GM21576 (cell line): ENCODE data around the gene TIMP3.

ENCODE experiments used
- ATAC-seq: cut with Tn5 transposase; IDR thresholded peaks from one replicate; pipeline ENCODE4 v1.9.1; 2021; ENCODE audit warnings: mild to moderate bottlenecking, moderate library complexity; ENCODE audit not compliant: unreplicated experiment

Gene TIMP3

DNA sequence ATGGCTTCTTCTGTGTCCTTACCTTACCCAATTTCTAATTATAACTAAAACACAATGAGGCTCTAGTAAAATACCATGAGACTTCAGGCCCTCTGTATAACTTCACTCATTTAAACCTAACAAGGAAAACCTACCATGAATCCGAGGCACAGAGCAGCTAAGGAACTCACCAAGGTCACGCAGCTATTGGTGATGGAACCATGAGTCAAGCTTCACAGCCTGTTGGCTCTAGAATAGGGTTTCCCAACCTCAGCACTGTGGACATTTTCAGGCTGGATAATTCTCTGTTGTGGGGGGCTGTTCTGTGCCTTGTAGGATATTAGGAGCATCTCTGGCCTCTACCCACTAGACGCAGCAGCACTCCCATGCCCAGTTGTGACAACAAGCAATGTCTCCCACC lies 75.7 kb downstream of the TIMP3 start:
- ATAC-seq, result no peak

DNA sequence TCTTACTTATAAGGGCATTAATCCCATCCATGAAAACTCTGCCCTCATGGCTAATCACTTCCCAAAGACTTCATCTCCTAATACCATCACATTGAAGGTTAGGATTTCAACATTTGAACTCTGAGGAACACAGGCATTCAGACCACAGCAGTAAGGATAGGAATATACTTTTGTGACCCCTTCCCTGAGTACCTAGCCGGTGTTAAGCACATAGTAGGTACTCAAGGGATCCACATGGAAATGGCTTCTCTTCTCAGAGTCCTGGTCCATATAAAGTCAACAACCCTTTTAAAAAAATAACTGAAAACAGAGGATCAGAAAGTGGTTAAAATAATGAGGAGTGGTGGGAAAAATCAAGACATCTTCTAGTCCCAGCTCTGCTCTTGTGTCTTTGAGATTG lies 78.0 kb downstream of the TIMP3 start:
- no peak for ATAC-seq

DNA sequence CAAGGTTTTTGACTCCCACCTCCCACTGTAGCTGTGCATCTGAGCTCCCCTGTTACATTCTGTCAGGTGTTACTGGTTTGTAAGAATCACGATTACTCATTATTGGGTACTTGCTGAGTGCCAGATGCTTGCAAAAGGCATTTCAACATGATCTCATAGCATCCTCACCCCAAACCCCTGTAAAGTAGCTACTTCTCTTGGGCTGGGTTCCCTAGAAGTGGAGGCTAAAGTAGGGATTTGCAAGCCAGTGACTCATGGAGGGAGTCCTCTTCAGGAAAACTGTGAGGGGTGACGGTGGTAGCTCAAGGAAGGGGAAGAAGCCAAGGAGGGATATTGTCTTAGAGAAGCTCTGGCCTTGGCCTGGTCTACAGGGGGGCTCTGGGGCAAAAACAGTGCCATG lies 78.6 kb downstream of the TIMP3 start:
- ATAC-seq, result no peak

DNA sequence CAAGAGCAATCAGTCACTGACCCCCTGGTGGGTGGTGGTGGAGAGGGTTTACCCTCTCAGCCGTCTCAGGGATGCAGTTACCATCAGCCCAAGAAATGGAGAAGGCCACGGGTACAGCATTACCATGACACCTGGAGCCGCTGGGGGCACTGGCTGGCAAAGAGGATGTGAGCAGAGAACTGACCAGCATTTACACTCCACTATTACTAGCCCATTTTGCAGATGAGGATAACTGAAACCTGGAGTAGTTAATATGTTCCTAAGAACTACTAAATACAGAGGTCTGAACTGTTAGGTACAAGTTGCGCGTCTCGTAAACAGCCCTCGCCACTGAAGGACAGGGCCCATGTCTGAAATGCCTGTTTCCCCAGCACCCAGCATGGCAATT lies 79.0 kb downstream of the TIMP3 start:
- ATAC-seq, result no peak

DNA sequence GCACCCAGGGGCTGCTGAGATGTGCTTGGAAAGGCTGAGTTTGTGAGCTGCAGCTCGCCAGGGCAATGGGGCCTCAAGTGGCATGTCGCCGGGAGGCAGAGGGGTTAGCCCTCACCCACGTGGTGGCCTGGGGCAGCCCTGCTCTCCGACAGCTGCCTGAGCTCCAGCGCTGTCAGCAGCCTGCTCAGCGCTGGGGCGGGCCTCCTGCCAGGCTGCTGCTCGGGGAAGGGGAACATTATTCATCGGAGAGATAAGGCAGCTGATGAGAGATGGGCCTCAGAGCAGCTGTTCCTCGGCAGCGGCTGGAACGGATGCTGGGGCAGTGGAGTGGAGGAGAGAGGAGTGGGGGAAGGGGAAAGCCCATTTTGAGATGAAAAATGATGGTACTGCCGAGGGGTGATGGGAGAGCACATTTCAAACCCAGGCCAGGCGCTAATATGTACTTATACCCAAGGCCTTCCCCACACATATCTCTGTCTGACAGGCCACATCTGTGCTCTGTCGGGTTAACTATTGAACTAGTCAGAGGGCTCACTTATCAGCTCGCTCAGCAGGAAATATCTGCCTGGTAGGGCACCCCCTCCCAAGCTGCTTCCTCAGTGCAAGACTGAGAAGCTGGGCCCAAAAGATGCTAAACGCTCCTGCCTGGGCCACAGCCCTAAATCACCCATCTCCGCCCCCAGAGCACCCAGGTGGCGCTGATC lies 79.5 kb downstream of the TIMP3 start:
- ATAC-seq, result no peak

DNA sequence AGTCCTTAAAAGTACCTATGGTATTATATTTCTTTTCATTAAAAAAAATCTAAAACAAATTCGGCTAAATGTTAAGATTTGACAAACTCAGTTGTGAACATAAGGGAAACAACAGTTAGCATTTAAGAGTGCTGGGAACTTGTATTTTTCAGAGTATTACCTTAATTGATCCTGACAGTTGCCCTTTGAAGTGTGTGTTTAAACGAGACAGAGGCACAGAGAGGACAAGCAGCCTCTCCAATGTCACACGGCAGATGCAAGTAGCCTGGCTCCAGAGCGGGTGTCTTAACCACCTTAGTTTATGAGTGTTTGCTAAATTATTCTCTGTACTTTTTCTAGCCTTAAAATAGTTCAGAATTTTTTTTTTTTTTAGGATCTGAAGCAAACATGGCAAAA lies 80.9 kb downstream of the TIMP3 start:
- no peak for ATAC-seq

DNA sequence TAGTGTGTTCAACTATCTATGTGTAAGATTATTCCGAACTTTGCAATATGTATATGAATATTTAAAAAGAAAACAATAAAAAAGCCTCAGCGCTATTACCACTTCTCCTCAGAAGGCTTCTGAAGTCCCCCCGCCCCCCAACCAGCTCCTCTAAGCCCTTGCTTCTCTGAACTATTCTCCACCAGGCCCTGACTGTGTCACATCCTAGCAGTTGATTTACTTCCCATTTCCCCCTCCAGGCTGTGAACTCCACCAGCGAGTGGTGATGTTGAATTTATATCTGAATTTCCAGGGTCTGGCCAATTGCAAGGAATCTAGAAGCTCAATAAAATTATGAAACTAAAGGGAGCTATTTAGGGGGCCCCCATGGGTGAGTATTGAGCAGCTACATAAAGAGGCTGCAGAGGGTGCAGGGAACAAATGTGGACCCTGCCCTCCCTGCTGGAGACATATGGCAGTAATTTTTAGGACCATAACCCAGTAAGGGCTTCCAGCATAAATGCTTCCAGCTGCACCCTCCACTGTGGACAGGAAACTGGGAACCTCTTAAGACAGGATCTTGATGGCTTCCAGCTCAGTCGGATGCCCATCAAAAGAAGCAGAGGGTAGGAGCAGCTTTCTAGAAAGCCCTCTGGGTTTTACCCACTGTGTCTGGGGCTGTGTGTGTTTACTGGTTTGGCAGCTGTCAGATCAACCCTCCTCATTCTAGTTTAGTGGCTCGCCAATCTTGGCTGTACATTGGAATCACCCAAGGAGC lies 81.4 kb downstream of the TIMP3 start:
- no peak for ATAC-seq

DNA sequence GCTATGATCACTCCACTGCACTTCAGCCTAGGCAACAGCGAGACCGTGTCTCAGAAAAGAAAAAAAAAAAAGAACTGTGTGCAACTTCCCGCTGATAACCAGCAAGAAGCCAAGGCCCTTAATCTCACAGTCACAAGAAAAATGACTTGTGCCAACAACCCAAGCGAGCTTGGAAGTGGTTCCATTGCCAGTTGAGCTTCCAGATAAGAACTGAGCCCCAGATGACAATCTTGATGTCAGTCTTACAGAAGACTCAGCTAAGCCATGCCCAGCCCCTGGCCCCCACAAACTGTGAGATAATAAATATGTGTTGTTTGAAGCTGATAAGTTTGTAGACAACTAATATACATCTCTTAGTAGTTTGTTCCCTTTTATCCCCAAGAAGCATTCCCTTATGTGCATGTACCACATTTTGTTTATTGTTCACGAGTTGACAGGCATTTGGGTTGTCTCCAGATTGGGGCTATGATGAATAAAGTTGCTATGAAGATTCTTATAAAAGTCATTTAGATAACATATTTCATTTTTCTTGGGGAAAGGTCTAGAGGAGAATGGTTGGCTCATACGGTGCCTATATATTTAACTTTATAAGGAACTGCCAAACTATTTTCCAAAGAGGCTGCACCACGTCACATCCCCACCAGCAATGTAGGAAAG lies 85.9 kb downstream of the TIMP3 start:
- no peak for ATAC-seq

DNA sequence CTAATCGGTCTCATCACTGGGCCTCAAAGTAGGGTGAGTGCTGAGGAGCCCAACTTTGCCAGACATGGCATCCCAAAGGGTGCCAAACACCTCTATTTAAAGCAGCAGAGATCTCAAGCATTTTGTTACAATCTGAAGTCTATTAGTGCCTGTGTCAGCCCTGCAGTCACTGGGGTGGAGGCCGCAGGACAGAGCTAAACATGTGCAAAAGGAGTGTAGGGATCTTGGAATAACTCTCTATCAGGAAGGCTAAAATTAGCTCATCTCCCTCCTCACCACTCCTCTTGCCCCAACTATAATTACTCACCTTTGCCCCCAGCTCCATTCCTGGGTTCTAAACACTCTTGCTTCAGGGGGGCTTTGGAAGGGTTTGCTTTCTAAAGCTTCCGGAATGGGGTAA lies 87.5 kb downstream of the TIMP3 start:
- ATAC-seq, result no peak

DNA sequence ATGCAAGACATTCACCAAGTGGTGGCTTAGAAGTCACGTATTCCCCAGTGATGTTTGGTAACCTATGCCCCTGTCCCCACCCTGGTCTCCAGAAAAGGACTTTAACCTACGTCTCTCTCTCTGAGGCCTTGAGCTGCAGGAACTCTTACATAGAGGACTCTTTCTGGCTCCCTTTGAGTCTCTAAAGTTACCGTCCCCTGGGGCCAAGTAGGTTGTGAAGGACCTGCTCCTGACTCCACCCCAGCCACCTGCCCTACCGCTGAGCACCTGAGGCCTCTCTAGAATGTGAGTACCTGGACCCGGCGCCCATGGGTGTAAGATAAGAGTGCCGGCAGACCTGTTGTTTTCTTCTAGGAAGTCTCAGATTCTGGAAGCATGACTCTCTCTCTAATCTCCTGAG lies 95.4 kb downstream of the TIMP3 start:
- no peak for ATAC-seq

DNA sequence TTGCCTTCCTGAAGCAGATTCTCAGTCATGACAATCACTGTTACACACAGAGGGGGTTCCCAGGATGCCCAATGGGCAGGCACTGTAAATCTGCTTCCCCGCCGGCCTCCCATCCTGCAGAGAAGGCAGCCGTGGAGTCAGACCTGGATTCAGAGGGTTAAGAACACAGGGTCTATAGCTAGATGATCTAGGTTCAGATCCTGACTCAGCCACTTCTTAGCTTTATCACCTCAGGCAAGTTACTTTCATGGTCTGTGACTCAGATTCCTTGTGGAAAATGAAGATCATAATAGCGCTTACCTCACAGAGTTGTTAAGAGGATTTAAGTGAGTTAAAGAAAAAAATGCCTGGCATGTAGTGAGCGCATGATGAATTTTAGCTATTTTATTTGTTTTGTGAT lies 95.9 kb downstream of the TIMP3 start:
- no peak for ATAC-seq

DNA sequence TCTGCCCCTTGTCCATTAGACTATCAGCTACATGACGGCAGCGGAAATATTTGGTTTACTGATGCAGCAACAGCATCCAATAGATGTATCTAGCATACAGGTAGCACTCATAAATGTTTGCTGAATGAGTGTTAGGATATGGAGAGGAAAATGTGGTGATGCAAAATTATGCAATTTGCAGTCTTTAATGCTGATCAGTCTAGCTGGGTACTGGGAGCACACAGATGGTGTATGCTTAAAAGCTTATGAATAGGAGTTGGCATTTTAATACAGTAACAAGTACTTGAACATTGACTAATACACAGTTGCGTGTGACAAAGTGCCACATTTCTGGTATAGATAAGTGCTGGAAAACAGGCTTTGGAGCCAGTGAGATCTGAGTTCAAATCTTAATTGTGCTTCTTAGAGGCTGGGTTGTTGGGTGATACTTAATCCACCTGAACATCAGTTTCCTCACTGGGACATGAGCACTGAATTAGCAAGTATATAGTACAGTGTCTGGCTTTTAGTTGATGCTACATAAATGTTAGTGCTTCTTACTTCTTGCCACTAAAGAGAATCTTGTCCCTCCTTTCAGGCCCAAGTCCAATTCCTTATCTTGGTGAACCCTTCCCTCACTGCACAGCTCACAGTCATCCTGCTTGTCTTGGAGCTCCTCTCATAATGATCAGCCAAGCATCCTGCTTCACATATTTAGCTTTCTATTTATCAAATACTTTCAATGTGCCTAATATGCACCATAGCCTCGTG lies 99.6 kb downstream of the TIMP3 start:
- ATAC-seq, result no peak

DNA sequence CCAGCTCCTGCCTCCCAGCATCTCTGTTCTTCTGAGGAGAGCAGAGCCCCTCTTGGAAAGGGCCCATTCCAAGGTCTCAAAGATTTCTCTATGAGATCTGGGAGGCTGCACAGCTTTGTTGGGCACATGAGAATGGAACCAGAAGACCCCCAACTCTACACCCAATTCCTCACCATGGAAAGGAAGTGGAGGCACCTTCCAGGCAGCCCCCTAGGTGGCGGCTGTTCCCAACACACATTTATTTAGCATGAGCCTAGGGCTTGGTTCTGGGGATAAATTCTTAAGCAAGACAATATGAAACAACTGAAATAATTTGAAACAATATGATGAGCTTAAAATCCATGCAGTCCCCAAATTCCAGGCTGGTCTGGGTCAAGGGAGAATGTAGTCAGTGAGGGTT lies 100.4 kb downstream of the TIMP3 start:
- ATAC-seq, result no peak

DNA sequence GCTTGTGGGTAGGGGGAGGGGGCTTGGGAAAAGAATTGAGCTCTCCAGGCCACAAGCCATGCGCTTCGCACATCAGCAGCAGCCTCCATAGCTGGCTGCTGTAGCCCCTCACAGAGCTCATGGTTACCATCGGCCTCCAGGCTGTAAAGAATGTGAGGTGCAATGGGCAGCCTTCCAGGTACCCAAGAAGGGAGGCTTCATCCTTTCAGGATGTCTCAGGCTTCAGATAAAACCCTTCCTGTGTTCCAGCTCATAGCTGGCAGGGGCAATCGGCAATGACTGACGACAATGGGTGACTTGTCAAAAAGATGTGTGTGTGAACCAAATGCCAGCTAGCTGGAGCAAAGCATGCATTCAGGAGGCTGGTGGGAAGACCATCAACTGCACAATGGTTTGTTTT lies 102.0 kb downstream of the TIMP3 start:
- ATAC-seq, result no peak

DNA sequence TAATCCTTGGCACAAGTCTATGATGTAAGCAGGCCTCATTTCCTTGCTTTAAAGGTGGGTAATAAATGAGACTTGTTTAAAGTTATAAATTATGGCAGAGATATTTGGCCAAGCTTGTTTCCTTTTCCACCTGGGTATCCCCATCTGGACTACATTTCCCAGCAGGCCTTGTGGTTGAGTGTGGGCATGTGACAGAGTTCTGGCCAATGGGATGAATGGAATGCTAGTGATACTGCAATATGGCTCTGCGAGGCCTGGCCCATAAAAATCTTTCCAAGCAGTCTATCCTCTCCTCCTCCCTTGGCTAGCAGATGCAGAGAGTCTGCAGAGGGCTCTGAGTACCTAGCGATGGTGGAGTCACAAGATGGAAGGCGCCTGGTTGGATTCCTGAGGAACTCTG lies 102.5 kb downstream of the TIMP3 start:
- no peak for ATAC-seq

DNA sequence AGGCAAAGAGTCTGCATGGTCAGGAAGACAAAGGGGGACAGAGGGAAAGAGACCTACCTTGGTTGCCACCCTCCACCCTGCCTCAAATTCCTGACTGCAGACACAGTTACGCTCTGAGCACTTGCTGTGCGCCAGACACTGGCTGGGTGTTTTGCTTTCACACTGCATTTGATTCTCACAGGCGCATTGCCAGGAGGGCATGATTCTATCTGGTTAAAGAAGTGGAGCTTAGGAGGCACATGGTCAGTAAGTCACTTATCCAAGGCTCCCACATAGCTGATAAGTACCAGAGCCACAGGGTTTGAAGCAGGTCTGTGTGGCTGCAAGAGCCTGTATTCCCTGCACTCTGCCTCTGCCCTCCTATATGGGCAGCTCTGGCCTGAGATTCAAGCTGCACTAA lies 103.9 kb downstream of the TIMP3 start:
- no peak for ATAC-seq

DNA sequence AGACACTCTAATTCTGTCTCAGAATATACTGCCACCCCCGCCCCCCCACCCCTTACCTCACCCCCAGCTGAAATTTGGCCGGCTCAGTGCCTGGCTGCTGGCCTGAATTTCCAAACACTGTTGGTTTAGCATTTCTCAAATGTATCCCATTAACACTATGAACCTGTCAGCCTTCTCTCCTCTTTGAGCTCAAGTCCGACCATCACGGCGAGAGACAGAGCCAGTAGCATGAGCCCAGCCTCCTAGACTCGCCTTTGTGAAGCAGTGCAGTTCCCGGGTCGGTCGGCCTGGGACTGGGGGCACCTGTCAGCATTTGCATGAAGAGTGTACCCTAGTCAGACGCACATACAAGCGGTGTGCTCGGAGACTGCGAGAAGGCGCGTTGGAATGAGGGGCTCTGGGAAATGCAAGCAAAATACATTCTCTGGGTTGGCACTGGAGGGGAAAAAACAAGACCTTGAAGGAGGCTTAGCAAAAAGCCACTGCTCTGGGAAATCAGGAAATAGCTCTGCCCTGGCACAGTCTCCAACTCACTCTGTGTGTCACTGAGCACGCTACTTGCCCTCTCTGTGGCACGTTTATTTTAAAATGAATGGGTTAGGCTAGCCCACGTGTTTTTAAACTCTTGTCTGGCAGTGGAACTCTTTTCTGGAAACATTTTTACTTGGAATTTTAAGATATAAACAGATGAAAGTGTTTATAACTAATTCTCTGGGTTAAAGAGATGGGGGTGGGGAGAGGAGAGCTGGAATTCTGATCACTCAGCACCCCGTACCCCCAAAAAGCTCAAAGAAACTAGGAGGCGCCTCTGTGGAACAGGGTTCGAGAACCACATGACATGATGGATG lies 108.3 kb downstream of the TIMP3 start:
- no peak for ATAC-seq

DNA sequence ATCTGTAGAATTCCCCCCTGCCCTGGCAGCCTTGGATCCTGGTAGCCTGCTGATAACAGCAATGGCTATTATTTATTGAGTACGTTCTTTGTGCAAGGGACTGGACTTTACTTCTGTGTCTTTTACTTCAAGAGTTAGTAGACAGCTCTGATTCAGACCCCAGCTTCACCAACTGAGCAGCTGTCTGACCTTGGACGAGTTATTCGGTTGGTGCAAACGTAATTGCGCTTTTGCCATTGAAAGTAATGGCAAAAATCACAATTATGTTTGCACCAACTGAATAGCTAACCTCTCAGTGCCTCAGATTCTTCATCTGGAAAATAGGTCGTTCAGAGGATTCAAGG lies 108.9 kb downstream of the TIMP3 start:
- ATAC-seq, result no peak

DNA sequence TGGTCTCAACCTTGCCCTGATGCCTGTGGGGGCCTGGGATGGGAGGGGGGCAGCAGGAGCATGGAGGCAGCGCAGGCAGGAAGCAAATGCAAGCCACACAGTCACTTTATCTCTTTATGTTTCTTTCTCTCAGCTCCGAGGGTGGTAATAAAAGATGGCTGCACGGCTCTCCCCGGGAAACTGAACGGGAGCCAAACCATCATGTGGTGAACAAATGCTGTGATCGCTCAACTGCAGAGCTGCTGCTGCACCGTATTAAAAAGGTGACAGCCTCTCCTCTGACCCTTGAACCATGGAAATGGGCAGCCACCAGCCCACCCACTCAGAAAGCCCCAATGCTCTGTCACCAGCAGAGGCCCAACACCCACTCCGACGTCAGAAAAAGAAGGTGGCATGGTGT lies 110.0 kb downstream of the TIMP3 start:
- ATAC-seq, result no peak
